DMS114 treated with DMSO at 0.1 percent for 48 hours (cell line): Measurements from ENCODE around the gene TMEM141.
A peak's percentile ranks its signal among the peaks of the same experiment; 100 is the strongest.
"Not testable (repeated sequence)": the region's sequence is repeated elsewhere in the genome, so short reads cannot be mapped to it uniquely, and the experiment has no call there.

Source experiments
- DNase-seq: peaks from one replicate; lab custom pipeline; 2025; ENCODE audit not compliant: unreplicated experiment; lab: John Stamatoyannopoulos, UW

The TMEM141 gene

DNA sequence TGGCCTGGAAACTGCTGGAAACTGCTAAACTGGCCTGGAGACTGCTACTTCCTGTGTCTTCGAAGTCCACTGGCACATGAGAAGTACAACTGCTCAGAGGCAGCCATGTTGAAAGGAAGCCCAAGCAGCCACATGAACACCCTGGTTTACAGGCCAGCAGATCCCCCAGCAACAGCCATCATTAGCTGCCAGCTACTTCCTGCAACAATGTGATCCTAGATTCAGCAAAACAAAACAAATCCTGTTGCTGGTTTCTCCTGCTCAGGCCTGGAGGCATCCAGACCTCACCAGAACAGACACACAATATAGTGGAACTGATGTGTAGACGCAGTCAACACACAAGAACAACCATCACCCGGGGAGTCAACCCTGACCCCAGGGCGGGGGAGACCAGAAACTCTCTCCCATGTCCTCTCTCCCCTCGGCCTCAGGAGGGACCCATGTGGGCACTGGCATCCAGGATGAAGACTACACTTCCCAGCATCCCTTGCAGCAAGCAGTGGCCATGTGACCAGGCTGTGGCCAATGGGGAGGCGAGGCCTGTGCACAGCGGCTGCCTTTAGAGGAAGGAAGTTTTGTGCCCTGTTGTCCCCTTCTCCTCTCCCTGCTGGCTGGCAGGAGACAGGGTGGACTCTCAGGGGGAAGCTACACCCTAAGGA lies 17.6 kb upstream of the TMEM141 start:
- DNase-seq = peak; percentile 20

DNA sequence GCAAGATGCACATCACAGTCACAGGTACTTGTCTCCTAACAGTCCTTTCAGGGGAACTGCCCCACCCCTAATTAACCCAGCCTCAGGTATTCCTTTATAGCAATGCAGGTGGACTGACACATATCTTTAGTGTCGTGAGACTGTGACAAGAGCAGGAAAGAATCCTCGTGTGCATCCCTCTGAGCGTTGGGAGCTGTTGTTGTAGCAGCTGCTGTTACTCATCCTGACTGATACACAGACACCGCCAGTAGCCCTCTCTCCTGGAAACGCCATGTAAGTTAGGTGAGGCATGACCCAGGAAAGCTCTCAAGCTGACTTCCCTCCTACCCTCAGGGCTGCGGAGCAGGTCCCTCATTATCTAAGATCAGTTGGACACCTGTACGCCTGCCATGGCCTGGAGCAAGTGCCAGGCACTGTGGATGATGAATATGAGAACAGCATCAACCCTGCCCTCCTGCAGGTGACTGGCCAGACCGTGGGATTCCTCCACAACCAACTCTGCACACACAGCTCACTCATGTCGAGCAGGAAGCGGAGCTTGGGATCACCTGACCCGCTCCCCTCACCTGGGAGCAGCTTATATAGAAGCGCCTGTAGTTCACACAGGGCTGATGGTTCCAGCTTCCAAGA lies 16.6 kb upstream of the TMEM141 start:
- DNase-seq = no peak

DNA sequence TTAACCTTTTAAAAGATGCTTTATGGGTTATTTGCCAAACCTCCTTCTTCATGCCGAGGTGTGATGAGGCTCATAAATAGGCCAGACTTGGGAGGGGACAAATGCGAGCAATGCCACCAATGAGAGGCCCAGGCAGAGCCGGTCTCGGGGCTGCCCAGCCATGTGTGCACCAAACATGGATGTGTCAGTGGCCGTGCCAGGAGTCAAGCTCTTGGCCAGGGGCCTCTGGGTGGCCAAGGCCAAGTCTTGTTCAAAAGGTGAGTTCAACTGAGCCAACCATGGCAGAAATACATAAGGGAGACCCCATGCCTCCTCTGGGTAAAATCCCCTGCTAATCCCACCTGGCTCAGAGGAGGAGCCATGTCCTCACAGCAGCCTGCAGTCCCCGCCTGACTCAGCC lies 16.0 kb upstream of the TMEM141 start:
- no peak for DNase-seq

- DNase-seq = no peak
Observed at GRCh38 chr9:136776947-136777346, 14.2 kb upstream of the TMEM141 start.

DNA sequence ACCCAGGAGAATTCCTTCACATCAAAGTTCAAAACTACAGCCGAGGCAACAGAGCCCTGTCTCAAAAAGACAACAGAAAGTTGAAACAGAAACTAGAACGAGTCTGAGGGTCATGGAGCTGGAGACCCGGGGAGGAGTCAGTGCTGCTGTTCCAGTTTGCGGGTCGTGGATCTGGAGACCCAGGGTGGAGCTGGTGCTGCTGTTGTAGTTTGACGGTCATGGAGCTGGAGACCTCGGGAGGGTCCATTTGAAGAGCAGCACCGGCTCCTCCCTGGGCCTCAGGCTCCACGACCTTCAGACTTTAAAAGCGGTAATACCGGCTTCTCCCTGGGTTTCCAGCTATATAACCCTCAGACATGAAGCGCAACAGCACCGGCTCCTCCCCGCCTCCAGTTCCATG lies 13.8 kb upstream of the TMEM141 start:
- DNase-seq = no peak

GRCh38 chr9:136779808-136780207 lies 11.3 kb upstream of the TMEM141 start:
- no peak for DNase-seq

- DNase-seq = no peak
Observed at GRCh38 chr9:136782452-136782851, 8.7 kb upstream of the TMEM141 start.

GRCh38 chr9:136784249-136784996 lies 6.7 kb upstream of the TMEM141 start:
- peak; percentile 32 for DNase-seq

DNA sequence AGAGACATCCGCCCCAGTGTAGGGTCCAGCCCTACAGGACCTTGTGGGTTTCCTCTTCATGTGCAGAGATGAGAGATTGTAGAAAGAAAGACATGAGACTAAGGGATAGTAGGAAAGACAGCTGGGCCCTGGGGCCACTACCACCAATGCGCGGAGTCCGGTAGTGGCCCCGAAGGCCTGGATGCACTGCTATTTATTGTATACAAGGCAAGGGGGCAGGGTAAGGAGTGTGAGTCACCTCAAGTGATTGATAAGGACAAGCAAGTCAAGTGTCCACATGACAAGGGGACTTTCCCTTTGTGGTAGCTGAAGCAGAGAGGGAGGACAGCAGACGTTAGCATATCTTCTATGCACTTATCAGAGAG lies 6.2 kb upstream of the TMEM141 start:
- DNase-seq = no peak

- not testable (repeated sequence) for DNase-seq
Observed at GRCh38 chr9:136785565-136786355, 5.4 kb upstream of the TMEM141 start.

DNA sequence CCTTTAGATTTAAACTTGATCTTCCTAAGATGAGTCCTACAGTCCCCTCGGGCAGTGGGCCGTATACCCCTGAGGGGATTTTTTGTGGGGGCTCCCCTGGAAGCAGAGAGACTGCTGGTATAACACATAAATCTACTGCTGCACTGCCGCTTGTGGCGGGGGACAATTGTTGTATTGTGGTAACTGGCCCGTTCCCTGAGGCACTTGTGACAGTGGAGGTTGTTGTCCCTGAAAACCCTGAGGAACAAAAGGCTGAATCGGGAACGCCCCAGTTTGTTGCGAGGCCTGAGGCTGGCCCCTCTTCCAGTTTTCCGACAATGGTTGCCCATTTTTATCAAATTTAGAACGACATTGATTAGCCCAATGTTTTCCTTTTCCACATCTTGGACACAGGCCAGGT lies 4.7 kb upstream of the TMEM141 start:
- no peak for DNase-seq

- not testable (repeated sequence) for DNase-seq
Observed at GRCh38 chr9:136786983-136787382, 4.2 kb upstream of the TMEM141 start.

DNA sequence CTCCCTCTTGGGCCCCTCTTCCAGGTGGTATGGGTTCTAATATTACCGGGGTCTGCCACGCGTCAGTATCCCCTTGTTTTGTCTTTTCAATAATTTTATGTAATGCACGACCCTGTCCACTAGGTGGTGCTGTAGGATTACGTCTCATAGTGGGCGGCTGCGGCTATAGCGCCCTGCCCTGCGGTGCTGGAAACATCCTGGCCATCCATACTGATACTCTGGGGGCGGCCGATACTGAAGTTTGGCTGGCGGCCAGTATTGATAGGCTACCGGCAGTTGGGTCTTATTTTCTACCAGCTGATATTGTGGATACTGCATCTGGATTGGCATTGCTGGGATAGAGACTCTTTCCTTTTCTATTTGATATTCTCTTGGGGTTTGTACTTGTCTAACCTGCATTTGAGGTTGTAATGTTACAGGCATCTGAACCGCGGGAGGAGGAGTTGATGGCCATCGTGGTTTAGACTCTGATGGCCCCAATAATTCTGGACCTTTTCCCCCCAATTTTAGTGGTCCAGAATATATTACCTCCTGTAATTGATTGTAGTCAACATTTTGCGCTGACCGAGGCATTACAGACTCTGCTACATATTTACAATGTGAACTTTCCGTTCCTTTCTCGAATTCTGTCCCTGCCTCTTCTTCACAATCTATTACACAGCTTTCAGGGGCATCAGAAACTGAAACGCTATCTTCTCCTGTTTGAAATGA lies 3.3 kb upstream of the TMEM141 start:
- DNase-seq = peak; percentile 31

DNA sequence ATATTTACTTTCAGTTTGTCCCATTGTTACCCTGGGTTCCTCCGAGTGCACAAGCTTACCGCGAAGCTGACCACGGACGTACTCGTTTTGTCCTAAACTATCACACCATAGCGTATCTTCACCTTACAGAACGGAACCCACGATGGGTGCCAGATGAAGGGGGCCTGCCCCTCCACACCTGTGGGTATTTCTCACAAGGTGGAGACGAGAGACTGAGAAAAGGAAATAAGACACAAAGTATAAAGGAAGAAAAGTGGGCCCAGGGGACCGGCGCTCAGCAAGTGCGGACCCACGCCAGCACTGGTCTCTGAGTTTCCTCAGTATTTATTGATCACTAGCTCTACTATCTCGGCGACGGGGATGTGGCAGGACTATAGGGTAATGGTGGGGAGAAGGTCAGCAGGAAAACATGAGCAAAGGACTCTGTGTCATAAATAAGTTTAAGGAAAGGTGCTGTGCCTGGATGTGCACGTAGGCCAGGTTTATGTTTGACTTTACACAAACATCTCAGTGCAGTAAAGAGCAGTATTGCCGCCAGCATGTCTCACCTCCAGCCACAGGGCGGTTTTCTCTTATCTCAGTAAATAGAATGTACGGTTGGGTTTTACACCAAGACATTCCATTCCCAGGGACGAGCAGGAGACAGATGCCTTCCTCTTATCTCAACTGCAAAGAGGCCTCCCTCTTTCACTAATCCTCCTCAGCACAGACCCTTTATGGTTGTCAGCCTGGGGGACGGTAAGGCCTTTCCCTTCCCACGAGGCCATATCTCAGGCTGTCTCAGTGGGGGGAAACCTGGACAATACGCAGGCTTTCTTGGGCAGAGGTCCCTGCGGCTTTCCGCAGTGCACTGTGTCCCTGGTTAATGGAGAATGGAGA lies 2.3 kb upstream of the TMEM141 start:
- not testable (repeated sequence) for DNase-seq

- no peak for DNase-seq
Observed at GRCh38 chr9:136789523-136789937, 1.6 kb upstream of the TMEM141 start.

GRCh38 chr9:136791516-136792276 lies 552 bp downstream of the TMEM141 start:
- no peak for DNase-seq

DNA sequence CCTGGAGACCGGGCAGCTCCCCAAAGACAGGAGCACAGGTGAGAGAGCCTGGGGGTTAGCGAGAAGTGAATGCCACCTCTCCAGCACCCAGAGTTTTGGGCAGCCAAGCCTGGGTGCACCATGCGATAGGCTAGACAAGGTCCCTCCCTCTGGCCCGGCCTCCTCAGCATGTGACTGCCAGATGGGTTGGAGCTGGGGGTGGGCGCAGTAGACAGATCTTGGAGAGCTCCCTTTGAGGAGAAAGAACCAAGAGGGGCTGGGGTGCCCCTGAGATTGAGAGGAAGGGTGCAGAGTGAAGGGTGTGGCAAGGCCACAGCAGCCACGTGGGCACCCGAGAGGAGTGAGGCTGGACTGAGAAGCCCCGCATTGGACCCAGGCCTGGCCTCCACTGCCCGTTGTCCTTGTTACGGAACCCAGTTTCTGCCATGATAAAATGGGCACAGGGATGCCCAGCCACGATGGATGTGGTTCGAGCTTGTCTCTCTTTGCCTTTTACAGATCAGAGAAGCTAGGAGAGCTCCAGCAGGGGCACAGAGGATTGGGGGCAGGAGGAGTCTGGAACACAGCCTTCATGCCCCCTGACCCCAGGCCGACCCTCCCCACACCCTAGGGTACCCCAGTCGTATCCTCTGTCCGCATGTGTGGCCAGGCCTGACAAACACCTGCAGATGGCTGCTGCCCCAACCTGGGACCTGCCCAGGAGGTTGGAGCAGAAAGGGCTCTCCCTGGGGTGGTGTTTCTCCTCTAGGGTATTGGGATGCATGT lies 1.4 kb downstream of the TMEM141 start:
- DNase-seq = no peak
